Measurements from ENCODE around the gene PPP1R3E. TPM values are rescaled to one million over a fixed set of nuclear protein-coding genes. Genes with fewer than 3 reads are reported as not detected.

The PPP1R3E gene, protein sequence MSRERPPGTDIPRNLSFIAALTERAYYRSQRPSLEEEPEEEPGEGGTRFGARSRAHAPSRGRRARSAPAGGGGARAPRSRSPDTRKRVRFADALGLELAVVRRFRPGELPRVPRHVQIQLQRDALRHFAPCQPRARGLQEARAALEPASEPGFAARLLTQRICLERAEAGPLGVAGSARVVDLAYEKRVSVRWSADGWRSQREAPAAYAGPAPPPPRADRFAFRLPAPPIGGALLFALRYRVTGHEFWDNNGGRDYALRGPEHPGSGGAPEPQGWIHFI
- 2.9 to 4.4 TPM (median 3.4 TPM) in 5 replicates for total RNA-seq (2022; extraction: Qiagen RNA extraction; ENCODE audit: low read depth)

GRCh38 chr14:23302290-23303225 is at the start of gene PPP1R3E:
PPP1R3E (minus strand) TSS chr14:23302859; CDS start chr14:23302576, 283 bp downstream.

GRCh38 chr14:23320584-23321571 is 18.2 kb upstream of the PPP1R3E start, which contains the start of gene PABPN1:
PABPN1 (plus strand) TSS chr14:23321457; CDS start chr14:23321470, 13 bp downstream.

GRCh38 chr14:23306412-23307145 is 3.9 kb upstream of the PPP1R3E start, which contains the start of gene BCL2L2:
BCL2L2 (plus strand) TSS chr14:23306833; CDS start chr14:23307768, 935 bp downstream.

GRCh38 chr14:23286020-23286901 is 16.4 kb downstream of the PPP1R3E start, which contains the start of gene HOMEZ:
HOMEZ (minus strand) TSS chr14:23286132; CDS start chr14:23285952, 180 bp downstream.

Other genes starting within 250 kb of the PPP1R3E start
- 3.0 to 4.5 TPM (median 4.3 TPM) in 5 replicates for gene CDH24, start 245.3 kb downstream of the PPP1R3E start, total RNA-seq (2022; extraction: Qiagen RNA extraction; ENCODE audit: low read depth)
- 90.7 to 99.8 TPM (median 94.7 TPM) in 5 replicates for gene ACIN1, start 207.7 kb downstream of the PPP1R3E start, total RNA-seq (2022; extraction: Qiagen RNA extraction; ENCODE audit: low read depth)
- gene C14orf119, start 207.4 kb downstream of the PPP1R3E start, total RNA-seq (2022; extraction: Qiagen RNA extraction; ENCODE audit: low read depth) = 82.2 to 117 TPM (median 99.3 TPM) in 5 replicates
- gene CIROP, start 197.9 kb downstream of the PPP1R3E start, total RNA-seq (2022; extraction: Qiagen RNA extraction; ENCODE audit: low read depth) = not detected in 5 replicates
- not detected in 5 replicates for gene CEBPE, start 183.6 kb downstream of the PPP1R3E start, total RNA-seq (2022; extraction: Qiagen RNA extraction; ENCODE audit: low read depth)
- gene SLC7A8, start 119.2 kb downstream of the PPP1R3E start, total RNA-seq (2022; extraction: Qiagen RNA extraction; ENCODE audit: low read depth) = 0.82 to 2.4 TPM (median 1.2 TPM) in 5 replicates
- gene RNF212B, start 64.9 kb downstream of the PPP1R3E start, total RNA-seq (2022; extraction: Qiagen RNA extraction; ENCODE audit: low read depth) = not detected in 5 replicates
- 5.4 to 9.4 TPM (median 8.3 TPM) in 5 replicates for gene HOMEZ, start 16.7 kb downstream of the PPP1R3E start, total RNA-seq (2022; extraction: Qiagen RNA extraction; ENCODE audit: low read depth)
- 14.6 to 20.4 TPM (median 18.5 TPM) in 5 replicates for gene BCL2L2, start 4.0 kb upstream of the PPP1R3E start, total RNA-seq (2022; extraction: Qiagen RNA extraction; ENCODE audit: low read depth)
- 136 to 147 TPM (median 143 TPM) in 5 replicates for gene PABPN1, start 18.6 kb upstream of the PPP1R3E start, total RNA-seq (2022; extraction: Qiagen RNA extraction; ENCODE audit: low read depth)
- gene SLC22A17, start 50.0 kb upstream of the PPP1R3E start, total RNA-seq (2022; extraction: Qiagen RNA extraction; ENCODE audit: low read depth) = 6.3 to 7.7 TPM (median 6.6 TPM) in 5 replicates
- gene EFS, start 62.3 kb upstream of the PPP1R3E start, total RNA-seq (2022; extraction: Qiagen RNA extraction; ENCODE audit: low read depth) = not detected in 5 replicates
- not detected in 5 replicates for gene IL25, start 70.0 kb upstream of the PPP1R3E start, total RNA-seq (2022; extraction: Qiagen RNA extraction; ENCODE audit: low read depth)
- not detected in 5 replicates for gene CMTM5, start 74.2 kb upstream of the PPP1R3E start, total RNA-seq (2022; extraction: Qiagen RNA extraction; ENCODE audit: low read depth)
- 0.02 to 0.03 TPM in 2 of 5 replicates, not detected in the others for gene MYH6, start 105.4 kb upstream of the PPP1R3E start, total RNA-seq (2022; extraction: Qiagen RNA extraction; ENCODE audit: low read depth)
- not detected in 5 replicates for gene MYH7, start 132.8 kb upstream of the PPP1R3E start, total RNA-seq (2022; extraction: Qiagen RNA extraction; ENCODE audit: low read depth)
- 61.1 to 68.9 TPM (median 63.1 TPM) in 5 replicates for gene NGDN, start 166.8 kb upstream of the PPP1R3E start, total RNA-seq (2022; extraction: Qiagen RNA extraction; ENCODE audit: low read depth)
- 0.63 to 1.4 TPM (median 0.75 TPM) in 5 replicates for gene ZFHX2, start 248.9 kb upstream of the PPP1R3E start, total RNA-seq (2022; extraction: Qiagen RNA extraction; ENCODE audit: low read depth)